ENCODE results near the gene NGB.

- TF ChIP-seq CTCF (IDR thresholded peaks at IDR 0.05) (no peak), POLR2A (IDR thresholded peaks at IDR 0.05) (no peak)
Observed at GRCh38 chr14:77265561-77266335, 5.3 kb downstream of the NGB start.
